Erythroblast (primary cell): ENCODE data around the gene CEACAM18.

Experiments used
- GATA1 ChIP-seq: IDR thresholded peaks from 2 replicates; pipeline ENCODE4 v1.6.1; 2011; ENCODE audit warnings: low read depth, mild to moderate bottlenecking, control low read depth, low read length, moderate library complexity
- POLR2A ChIP-seq: IDR thresholded peaks from 2 replicates; pipeline ENCODE4 v1.6.1; 2011; ENCODE audit warnings: mild to moderate bottlenecking, low read length

DNA sequence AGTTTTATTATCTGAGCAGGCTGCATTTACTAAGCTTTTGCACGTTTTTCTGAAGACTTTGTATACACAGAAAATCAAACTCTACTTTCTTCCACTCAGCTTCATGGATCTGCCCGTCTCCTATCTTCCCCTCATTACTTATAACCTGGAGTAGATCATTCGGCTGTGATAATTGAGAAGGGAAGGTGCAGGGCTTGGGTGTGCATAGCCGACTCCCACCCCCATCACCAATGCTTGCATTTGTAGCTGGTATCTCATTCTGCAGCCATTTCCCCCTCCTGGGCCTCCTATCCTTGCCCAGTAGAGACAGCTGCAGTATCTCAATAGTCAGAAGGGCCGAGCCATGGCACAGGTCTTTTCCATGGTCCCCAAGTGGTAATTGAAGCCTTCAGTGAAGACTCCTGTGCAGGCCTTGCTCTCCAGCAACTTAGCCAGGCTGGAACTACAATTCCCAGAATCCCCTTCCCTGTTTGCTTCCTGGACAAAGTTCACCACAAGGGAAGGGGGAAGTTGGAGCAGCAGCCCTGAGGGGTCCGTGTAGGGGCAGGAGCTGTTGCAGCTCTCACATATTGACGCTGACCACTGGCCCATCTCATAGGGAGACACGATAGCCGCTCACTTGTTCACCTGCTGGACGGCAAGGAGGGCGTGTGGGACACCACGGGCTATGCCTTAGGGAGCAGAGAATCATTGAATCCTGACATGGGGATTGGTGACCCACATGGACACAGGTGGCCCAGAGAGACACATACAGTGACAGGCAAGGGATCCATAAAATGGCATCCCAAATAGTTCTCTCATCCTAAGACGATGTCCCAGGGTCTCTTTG lies 18.0 kb upstream of the CEACAM18 start:
- TF ChIP-seq POLR2A (no peak), GATA1 (no peak)
